A549 (cell line): ENCODE results near the gene FKBP2. TPM values are rescaled to one million over a fixed set of nuclear protein-coding genes. Genes with fewer than 3 reads are reported as not detected.
A peak's percentile ranks its signal among the peaks of the same experiment; 100 is the strongest.

ENCODE experiments used
- ATAC-seq, 2 experiments: fragments of 200-7000 bp in 1 of 2; fragments of >200 bp in 1 of 2; cut with Nextera tagmentation in 1 of 2; cut with Tn5 transposase in 1 of 2; 3 replicates each; pipeline versions ENCODE4 v1.8.0 to v1.9.1; 2018 to 2020; ENCODE audit warnings: mild to moderate bottlenecking in 1 of 2, moderate library complexity in 1 of 2
- CTCF ChIA-PET: fragments of 300-600 bp; sonication (Branson Sonifier 250); formaldehyde crosslinking; extraction: SDS; loops from one replicate; lab custom pipeline; 2021; ENCODE audit warnings: antibody characterized with exemption, inconsistent platforms; lab: Yijun Ruan, JAX
- POLR2A ChIA-PET: fragments of 350-600 bp; formaldehyde crosslinking; extraction: SDS; loops from one replicate; lab custom pipeline; 2021; ENCODE audit warnings: antibody characterized with exemption, inconsistent platforms; lab: Yijun Ruan, JAX
- DNase-seq, 2 experiments: peaks; one replicate each; pipeline versions ENCODE4 v3.0.0 to v3.0.0-alpha.2; 2011 to 2016; ENCODE audit warnings: low read depth in 1 of 2, low spot score in 1 of 2
- FAIRE-seq: peaks from 2 replicates; lab custom pipeline; 2011; peaks lifted over from hg19 to GRCh38; lab: Jason Lieb, UNC
- H3K27ac ChIP-seq, 2 experiments: fragments of >200 bp; sonication (Bioruptor Twin); formaldehyde crosslinking; 3 replicates each; pipeline ENCODE4 v1.5.1; 2016 to 2017
- H3K4me1 ChIP-seq: fragments of >200 bp; sonication (Bioruptor Twin); formaldehyde crosslinking; 3 replicates; pipeline ENCODE4 v1.6.1; 2016
- H3K4me2 ChIP-seq: fragments of >200 bp; sonication (Bioruptor Twin); formaldehyde crosslinking; 3 replicates; pipeline ENCODE4 v1.6.1; 2016
- H3K4me3 ChIP-seq: fragments of >200 bp; sonication (Bioruptor Twin); formaldehyde crosslinking; 3 replicates; pipeline ENCODE4 v1.5.1; 2016
- H3K9me3 ChIP-seq: fragments of >200 bp; sonication (Bioruptor Twin); formaldehyde crosslinking; 3 replicates; pipeline ENCODE4 v1.6.1; 2016
- ATOH8 ChIP-seq: fragments of 250-450 bp; sonication (Bioruptor Pico); IDR thresholded peaks from 2 replicates; pipeline ENCODE4 v1.5.0; 2020; ENCODE audit warnings: low read depth, mild to moderate bottlenecking, moderate library complexity
- CBX2 ChIP-seq: fragments of 200-600 bp; sonication (generic); IDR thresholded peaks from 2 replicates; pipeline ENCODE4 v1.6.1; 2016; ENCODE audit warnings: low read depth, mild to moderate bottlenecking, borderline replicate concordance
- EHF ChIP-seq: fragments of 250-450 bp; sonication (Bioruptor Pico); IDR thresholded peaks from 2 replicates; pipeline ENCODE4 v1.5.0; 2020; ENCODE audit warnings: mild to moderate bottlenecking
- EHMT2 ChIP-seq: fragments of 200-600 bp; sonication (generic); IDR thresholded peaks from 2 replicates; pipeline ENCODE4 v1.6.1; 2016; ENCODE audit warnings: antibody characterized with exemption, low read depth, mild to moderate bottlenecking, moderate library complexity
- ELK1 ChIP-seq: fragments of 150-350 bp; IDR thresholded peaks from 2 replicates; pipeline ENCODE4 v1.6.1; 2014; ENCODE audit warnings: low read depth, mild to moderate bottlenecking, low read length
- FOSL2 ChIP-seq, 2 experiments: fragments of 450-650 bp in 1 of 2; fragments of >200 bp in 1 of 2; sonication (Bioruptor Twin) in 1 of 2; formaldehyde crosslinking; IDR thresholded peaks; 2 replicates each; pipeline versions ENCODE4 v1.5.0 to v1.6.1; 2016 to 2020; ENCODE audit warnings: mild to moderate bottlenecking in 1 of 2, moderate library complexity in 1 of 2
- GATA3 ChIP-seq: IDR thresholded peaks from 2 replicates; pipeline ENCODE4 v1.6.1; 2012; ENCODE audit warnings: borderline replicate concordance
- HDAC2 ChIP-seq: fragments of 200-600 bp; sonication (generic); IDR thresholded peaks from 2 replicates; pipeline ENCODE4 v1.6.1; 2016
- HOXA7 ChIP-seq: fragments of 250-450 bp; sonication (Bioruptor Pico); IDR thresholded peaks from 2 replicates; pipeline ENCODE4 v1.5.0; 2020; ENCODE audit warnings: mild to moderate bottlenecking, moderate library complexity
- HOXB13 ChIP-seq: fragments of 250-450 bp; sonication (Bioruptor Pico); IDR thresholded peaks from 2 replicates; pipeline ENCODE4 v1.5.0; 2020; ENCODE audit warnings: low read depth, mild to moderate bottlenecking, moderate library complexity
- HOXB5 ChIP-seq: fragments of 250-450 bp; sonication (Bioruptor Pico); IDR thresholded peaks from 2 replicates; pipeline ENCODE4 v1.5.0; 2020; ENCODE audit warnings: mild to moderate bottlenecking, moderate library complexity
- JUN ChIP-seq, 2 experiments: fragments of >200 bp; sonication (Bioruptor Twin); formaldehyde crosslinking; IDR thresholded peaks; 2 replicates in 1 of 2; 3 replicates in 1 of 2; pipeline ENCODE4 v1.6.1; 2016 to 2017
- JUNB ChIP-seq: fragments of >200 bp; sonication (Bioruptor Twin); formaldehyde crosslinking; IDR thresholded peaks from 2 replicates; pipeline ENCODE4 v1.6.1; 2016
- KDM1A ChIP-seq: fragments of 200-600 bp; sonication (generic); IDR thresholded peaks from 2 replicates; pipeline ENCODE4 v1.6.1; 2016; ENCODE audit warnings: low read depth, mild to moderate bottlenecking
- MYC ChIP-seq: IDR thresholded peaks from 2 replicates; pipeline ENCODE4 v1.6.1; 2012; ENCODE audit warnings: mild to moderate bottlenecking, inconsistent platforms, low read length, improper control_type of control experiment, borderline replicate concordance
- NFE2L2 ChIP-seq: fragments of 150-350 bp; conservative IDR thresholded peaks from 2 replicates; pipeline ENCODE4 v1.6.1; 2014; ENCODE audit warnings: low read length
- NPAS2 ChIP-seq: fragments of 250-450 bp; sonication (Bioruptor Pico); IDR thresholded peaks from 2 replicates; pipeline ENCODE4 v1.8.0; 2022; ENCODE audit warnings: mild to moderate bottlenecking, moderate library complexity, borderline replicate concordance
- NR3C1 ChIP-seq: fragments of >200 bp; sonication (Bioruptor Twin); formaldehyde crosslinking; IDR thresholded peaks from 3 replicates; pipeline ENCODE4 v1.6.1; 2017
- PHF8 ChIP-seq: fragments of 200-600 bp; sonication (generic); IDR thresholded peaks from 2 replicates; pipeline ENCODE4 v1.6.1; 2016; ENCODE audit warnings: low read depth, mild to moderate bottlenecking, antibody characterized with exemption, moderate library complexity, borderline replicate concordance
- POLR2A ChIP-seq: IDR thresholded peaks from 2 replicates; pipeline ENCODE4 v1.6.1; 2012; ENCODE audit warnings: mild to moderate bottlenecking, low read length
- POLR2AphosphoS2 ChIP-seq: conservative IDR thresholded peaks from 2 replicates; pipeline ENCODE4 v1.6.1; 2012; ENCODE audit warnings: low read length, improper control_type of control experiment, inconsistent platforms
- RAD21 ChIP-seq, 2 experiments: fragments of >200 bp in 1 of 2; sonication (Bioruptor Twin) in 1 of 2; formaldehyde crosslinking in 1 of 2; IDR thresholded peaks in 1 of 2; conservative IDR thresholded peaks in 1 of 2; 2 replicates in 1 of 2; 3 replicates in 1 of 2; pipeline ENCODE4 v1.6.1; 2012 to 2018; ENCODE audit warnings: inconsistent platforms in 1 of 2
- RCOR1 ChIP-seq: fragments of 150-350 bp; IDR thresholded peaks from 2 replicates; pipeline ENCODE4 v1.6.1; 2014; ENCODE audit warnings: antibody characterized with exemption, low read length, low read depth
- RFX5 ChIP-seq: fragments of 450-650 bp; IDR thresholded peaks from 2 replicates; pipeline ENCODE4 v1.7.1; 2014; ENCODE audit warnings: antibody characterized with exemption, mild to moderate bottlenecking, moderate library complexity
- RNF2 ChIP-seq: fragments of 200-600 bp; sonication (generic); IDR thresholded peaks from 2 replicates; pipeline ENCODE4 v1.6.1; 2016; ENCODE audit warnings: low read depth, mild to moderate bottlenecking, antibody characterized with exemption, moderate library complexity, borderline replicate concordance
- SREBF2 ChIP-seq: fragments of 450-650 bp; IDR thresholded peaks from 2 replicates; pipeline ENCODE4 v1.6.1; 2014; ENCODE audit warnings: mild to moderate bottlenecking, moderate library complexity
- TFCP2L1 ChIP-seq: fragments of 250-450 bp; sonication (Bioruptor Pico); IDR thresholded peaks from 2 replicates; pipeline ENCODE4 v1.5.0; 2021; ENCODE audit warnings: mild to moderate bottlenecking
- TP53 ChIP-seq: fragments of 250-450 bp; sonication (Bioruptor Pico); IDR thresholded peaks from 2 replicates; pipeline ENCODE4 v1.5.0; 2021; ENCODE audit warnings: mild to moderate bottlenecking, moderate library complexity
- ZNF302 ChIP-seq: fragments of 250-450 bp; sonication (Bioruptor Pico); IDR thresholded peaks from 2 replicates; pipeline ENCODE4 v1.9.0; 2021; ENCODE audit warnings: inconsistent platforms, mild to moderate bottlenecking, moderate library complexity
- ZSCAN20 ChIP-seq: fragments of 250-450 bp; sonication (Bioruptor Pico); IDR thresholded peaks from 2 replicates; pipeline ENCODE4 v1.8.0; 2022; ENCODE audit warnings: mild to moderate bottlenecking, moderate library complexity
- WGBS: methylation state at CpG from one replicate; pipeline ENCODE4 v1.1.6; 2017; ENCODE audit errors: missing lambda C conversion rate; 5-methylcytosine and 5-hydroxymethylcytosine counted together
- polyA plus RNA-seq, 4 experiments: library from polyadenylated mRNA; depleted of rRNA in 3 of 4; stranded (reverse); fragments of >200 nt; fragmentation: RNase III in 1 of 4; extraction: RNeasy Plus Mini Kit Qiagen cat#74134 plus additional on column Dnase treatment in 1 of 4; gene quantifications; 2 replicates in 3 of 4; 3 replicates in 1 of 4; pipeline ENCODE4 v1.2.3, GENCODE V29; 2011 to 2017
- TF ChIP-seq, protein P1 (sequence below): fragments of 450-650 bp; IDR thresholded peaks from 2 replicates; pipeline ENCODE4 v1.6.1; 2014; ENCODE audit warnings: antibody characterized with exemption

The FKBP2 gene
- polyA plus RNA-seq, 2 of the 4 experiments (the other 2 are of a cell fraction): 40.5 to 131 TPM

- TF ChIP-seq HOXB13 (CRISPR knock-in tag) (no peak), EHF (no peak), RNF2 (peak; percentile 84; the same call in 1 of the 2 replicates), NFE2L2 (no peak), TFCP2L1 (CRISPR knock-in tag) (no peak), POLR2A (peak; percentile 32), KDM1A (no peak)
- TF ChIP-seq, all 56 proteins: peak for 14
Observed at GRCh38 chr11:64269540-64270220, 28.8 kb downstream of the FKBP2 start (continued).

DNA sequence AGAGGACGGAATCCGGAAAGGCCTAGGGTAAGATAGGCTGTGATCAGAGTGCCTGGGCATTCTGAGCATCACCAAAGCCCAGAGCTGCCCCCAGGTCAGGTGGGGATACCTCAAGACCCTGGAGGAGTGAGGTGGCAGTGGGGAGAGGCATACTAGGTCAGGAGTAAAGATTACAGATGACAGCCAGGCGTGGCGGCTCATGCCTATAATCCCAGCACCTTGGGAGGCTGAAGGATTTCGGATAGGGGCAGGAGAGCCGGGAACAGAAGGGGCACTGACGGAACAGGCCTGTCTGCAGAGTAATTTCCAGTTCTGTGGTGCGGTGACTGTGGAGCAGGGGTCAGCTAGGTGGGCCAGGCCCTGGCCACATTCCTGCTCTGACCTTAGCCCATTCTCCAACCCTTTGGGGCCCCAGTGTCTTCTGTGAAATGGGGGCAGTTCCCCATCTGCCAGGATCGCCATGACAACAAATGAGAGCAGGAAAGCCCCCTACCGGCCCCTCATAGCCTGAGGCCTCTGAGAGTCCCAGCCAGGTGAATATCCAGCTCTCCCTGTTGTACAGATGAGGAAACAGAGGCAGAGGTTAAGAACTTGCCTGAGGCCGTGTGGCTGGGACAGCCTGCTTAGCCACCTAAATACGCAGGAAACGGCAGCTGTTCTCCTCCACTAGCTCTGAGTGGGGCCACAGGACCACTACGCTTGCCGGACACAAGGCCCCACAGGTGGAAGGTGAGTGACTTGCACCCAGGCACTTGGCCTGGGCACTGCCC lies 34.3 kb downstream of the FKBP2 start:
- 90% methylated on average over 15 of the region's 15 CpGs for WGBS
- Histone ChIP-seq H3K27ac (peak overlapping the region in 1 of 2 experiments; percentile 84; a peak in 3 of 6 replicates), H3K4me2 (no peak overlapping the region), H3K4me1 (peaks cover 41% of the 10 kb centered on the region), H3K4me3 (no peak overlapping the region), H3K9me3 (no peaks in the 10 kb centered on the region)
- POLR2A ChIA-PET: no interaction called here
- FAIRE-seq: no peak
- CTCF ChIA-PET: interaction anchor here (1.0 to 20.5 kb wide), 9 partner anchors 9 to 437 kb away, joined by 3 to 448 read pairs (median 3); partner anchors contain the start of genes CATSPERZ, ESRRA, PLCB3 and PPP1R14B
- DNase-seq: no peak
- no peak for ATAC-seq
- TF ChIP-seq CBX2 (no peak), ELK1 (no peak), ATOH8 (CRISPR knock-in tag) (no peak), SREBF2 (no peak), NFE2L2 (no peak), RCOR1 (no peak), JUNB (no peak), HOXB13 (CRISPR knock-in tag) (no peak), RAD21 (conservative IDR thresholded peaks at IDR 0.05 in 1 of 2, IDR thresholded peaks at IDR 0.05 in 1 of 2) (no peak), RFX5 (no peak), ZSCAN20 (CRISPR knock-in tag) (no peak), FOSL2 (IDR thresholded peaks at IDR 0.05) (no peak), FOSL2 (CRISPR knock-in tag; IDR thresholded peaks at IDR 0.05) (no peak), POLR2A (no peak), HDAC2 (no peak), TFCP2L1 (CRISPR knock-in tag) (no peak)

DNA sequence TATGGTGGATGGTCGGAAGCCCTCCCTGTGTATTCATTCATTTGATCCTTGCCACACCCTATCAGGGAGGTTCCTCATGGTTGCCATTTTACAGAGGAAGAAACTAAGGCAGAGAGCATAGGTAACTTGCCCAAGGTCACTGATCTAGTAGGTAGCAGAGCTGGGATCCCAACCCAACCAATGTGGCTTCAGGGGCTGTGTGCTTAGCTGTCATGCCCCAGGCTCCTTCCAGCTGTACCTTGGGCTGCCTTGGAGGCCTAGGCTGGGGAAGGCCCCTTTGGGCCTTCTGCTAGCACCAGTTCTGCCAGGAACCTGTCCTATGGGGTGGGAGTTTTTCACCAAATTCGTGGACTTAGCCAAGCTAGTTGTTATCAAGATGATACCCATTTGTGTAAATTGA lies 34.9 kb downstream of the FKBP2 start:
- H3K4me2 ChIP-seq: no peak overlapping the region; the same call in 2 of the 3 replicates
- peaks cover 41% of the 10 kb centered on the region for H3K4me1 ChIP-seq
- no peaks in the 10 kb centered on the region for H3K9me3 ChIP-seq
- 76% methylated on average over 2 of the region's 2 CpGs for WGBS
- no peak overlapping the region for H3K4me3 ChIP-seq
- DNase-seq (no peak), ATAC-seq (no peak), FAIRE-seq (no peak)
- CTCF ChIA-PET: interaction anchor here (0.8 to 20.5 kb wide), 12 partner anchors 11 to 438 kb away, joined by 3 to 448 read pairs (median 4); partner anchors contain the start of genes CATSPERZ, ESRRA, PLCB3 and PPP1R14B
- H3K27ac ChIP-seq: peak overlapping the region in 1 of 2 experiments; percentile 84; a peak in 4 of 6 replicates
- POLR2A ChIA-PET: interaction anchor here (1.3 kb wide), 1 partner anchor 9 kb away, joined by 6 read pairs; no protein-coding TSS in a partner anchor
- TF ChIP-seq HDAC2: no peak
- no peak for TF ChIP-seq PHF8
- no peak for TF ChIP-seq ZSCAN20 (CRISPR knock-in tag)
- TF ChIP-seq, protein P1, sequence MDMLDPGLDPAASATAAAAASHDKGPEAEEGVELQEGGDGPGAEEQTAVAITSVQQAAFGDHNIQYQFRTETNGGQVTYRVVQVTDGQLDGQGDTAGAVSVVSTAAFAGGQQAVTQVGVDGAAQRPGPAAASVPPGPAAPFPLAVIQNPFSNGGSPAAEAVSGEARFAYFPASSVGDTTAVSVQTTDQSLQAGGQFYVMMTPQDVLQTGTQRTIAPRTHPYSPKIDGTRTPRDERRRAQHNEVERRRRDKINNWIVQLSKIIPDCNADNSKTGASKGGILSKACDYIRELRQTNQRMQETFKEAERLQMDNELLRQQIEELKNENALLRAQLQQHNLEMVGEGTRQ: no peak
- TF ChIP-seq HOXA7 (CRISPR knock-in tag): no peak
- TF ChIP-seq MYC: no peak
- no peak for TF ChIP-seq POLR2AphosphoS2
- no peak for TF ChIP-seq JUN (IDR thresholded peaks at IDR 0.05)
- TF ChIP-seq TP53 (CRISPR knock-in tag): no peak
- no peak for TF ChIP-seq ZNF302 (CRISPR knock-in tag)
- no peak for TF ChIP-seq GATA3
- no peak for TF ChIP-seq NPAS2 (CRISPR knock-in tag)
- no peak for TF ChIP-seq EHMT2
- TF ChIP-seq POLR2A: no peak
- no peak for TF ChIP-seq ATOH8 (CRISPR knock-in tag)
- no peak for TF ChIP-seq NR3C1
- no peak for TF ChIP-seq HOXB5 (CRISPR knock-in tag)
